SU-DHL-6 (cell line): Measurements from ENCODE around the gene ZBP1.

Experiments used
- EZH2phosphoT487 ChIP-seq: fragments of 200-600 bp; sonication (generic), shearing (Covaris generic); conservative IDR thresholded peaks from 2 replicates; pipeline ENCODE4 v1.6.1; 2018; ENCODE audit warnings: mild to moderate bottlenecking, antibody characterized with exemption, low read length, moderate library complexity, mixed read lengths
- TF ChIP-seq, protein P1 (sequence below): fragments of 200-600 bp; sonication (generic); IDR thresholded peaks from one replicate; pipeline ENCODE4 v1.5.1; 2017; ENCODE audit warnings: antibody characterized with exemption, mild to moderate bottlenecking, low read length, moderate library complexity; ENCODE audit not compliant: insufficient read depth, poor library complexity, severe bottlenecking

GRCh38 chr20:57654998-57655808, 35.0 kb upstream of the ZBP1 start:
- TF ChIP-seq EZH2phosphoT487, result no peak
- TF ChIP-seq, protein P1, sequence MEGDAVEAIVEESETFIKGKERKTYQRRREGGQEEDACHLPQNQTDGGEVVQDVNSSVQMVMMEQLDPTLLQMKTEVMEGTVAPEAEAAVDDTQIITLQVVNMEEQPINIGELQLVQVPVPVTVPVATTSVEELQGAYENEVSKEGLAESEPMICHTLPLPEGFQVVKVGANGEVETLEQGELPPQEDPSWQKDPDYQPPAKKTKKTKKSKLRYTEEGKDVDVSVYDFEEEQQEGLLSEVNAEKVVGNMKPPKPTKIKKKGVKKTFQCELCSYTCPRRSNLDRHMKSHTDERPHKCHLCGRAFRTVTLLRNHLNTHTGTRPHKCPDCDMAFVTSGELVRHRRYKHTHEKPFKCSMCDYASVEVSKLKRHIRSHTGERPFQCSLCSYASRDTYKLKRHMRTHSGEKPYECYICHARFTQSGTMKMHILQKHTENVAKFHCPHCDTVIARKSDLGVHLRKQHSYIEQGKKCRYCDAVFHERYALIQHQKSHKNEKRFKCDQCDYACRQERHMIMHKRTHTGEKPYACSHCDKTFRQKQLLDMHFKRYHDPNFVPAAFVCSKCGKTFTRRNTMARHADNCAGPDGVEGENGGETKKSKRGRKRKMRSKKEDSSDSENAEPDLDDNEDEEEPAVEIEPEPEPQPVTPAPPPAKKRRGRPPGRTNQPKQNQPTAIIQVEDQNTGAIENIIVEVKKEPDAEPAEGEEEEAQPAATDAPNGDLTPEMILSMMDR, result no peak
